ENCODE measurements around the gene NXNL2.
A peak's percentile ranks its signal among the peaks of the same experiment; 100 is the strongest.

NXNL2 gene

DNA sequence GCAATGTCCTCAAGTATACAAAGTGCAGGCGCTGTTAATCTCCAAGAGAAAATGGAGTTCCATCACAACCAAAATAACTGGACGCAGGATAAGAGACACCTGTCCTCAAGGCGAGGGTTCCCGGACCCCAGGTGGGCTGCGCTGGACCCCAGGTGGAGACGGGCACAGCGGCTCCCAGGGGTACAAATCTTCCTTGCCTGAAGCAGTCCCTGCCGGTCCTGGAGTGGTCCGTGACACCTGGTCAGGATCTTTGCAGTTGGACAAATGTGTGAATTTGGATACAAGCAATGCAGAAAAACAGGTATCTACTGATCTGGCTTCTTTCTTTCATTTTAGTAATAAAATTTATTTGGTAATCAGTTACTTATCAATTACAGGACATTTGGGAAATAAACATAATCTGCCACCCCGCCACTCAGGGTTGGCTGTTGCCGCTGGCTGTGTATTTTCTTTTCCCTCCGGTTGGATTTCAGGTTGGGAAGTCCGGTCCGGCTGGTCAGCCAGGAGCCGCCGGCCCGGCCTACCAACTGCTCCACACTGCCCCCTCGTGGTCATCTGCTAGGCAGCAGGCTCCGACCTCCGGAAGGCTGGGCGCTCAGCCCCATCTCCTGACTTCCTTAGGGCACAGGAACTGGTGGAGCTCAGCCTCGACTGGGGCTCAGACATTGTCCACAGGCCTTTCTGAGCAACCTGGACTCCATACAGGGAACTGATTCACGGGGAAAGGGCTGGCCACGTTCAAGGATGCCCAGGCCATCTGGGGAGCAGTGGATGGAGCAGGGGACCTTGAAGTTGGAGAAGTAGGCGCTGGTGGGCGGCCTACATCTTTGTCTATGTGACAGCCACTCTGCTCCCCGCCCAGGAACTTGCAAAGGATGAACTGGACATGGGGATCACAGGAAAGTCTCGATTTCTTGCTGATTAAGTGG, 43.4 kb downstream of the NXNL2 start:
- DNase-seq, result peak; percentile 83 to 93 (median 92)

DNA sequence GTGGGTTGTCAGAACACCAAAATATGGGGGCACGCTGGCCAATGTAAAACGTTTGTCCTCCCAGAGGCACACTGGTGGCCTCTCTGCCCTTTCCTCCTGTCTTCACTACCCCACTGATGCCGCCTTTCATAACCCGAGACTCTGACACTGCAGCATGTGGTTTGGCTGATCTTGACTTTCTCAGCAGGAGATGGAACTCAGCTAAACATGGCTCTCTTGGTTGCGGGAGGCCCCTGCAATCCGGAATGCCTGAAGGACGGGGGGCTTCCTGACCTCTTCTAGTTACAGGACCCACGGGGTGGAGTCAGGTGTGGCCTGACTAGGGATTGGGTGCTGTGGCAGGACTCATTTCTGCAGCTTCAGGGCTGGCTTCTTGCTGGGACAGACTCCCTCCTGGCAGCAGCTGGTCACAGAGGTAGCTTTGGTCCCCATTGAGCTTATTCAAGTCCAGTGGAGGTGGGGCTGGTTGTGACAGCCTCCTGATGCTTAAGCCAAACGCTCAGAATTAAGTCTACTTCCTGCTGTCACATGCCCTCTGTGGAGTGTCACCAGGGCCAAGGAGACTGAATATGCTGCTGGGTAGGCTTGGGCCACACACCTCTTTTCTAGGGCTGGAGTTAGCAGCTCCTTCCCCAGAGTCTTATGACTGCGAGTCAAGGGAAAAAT, 44.2 kb downstream of the NXNL2 start:
- DNase-seq, result no peak

DNA sequence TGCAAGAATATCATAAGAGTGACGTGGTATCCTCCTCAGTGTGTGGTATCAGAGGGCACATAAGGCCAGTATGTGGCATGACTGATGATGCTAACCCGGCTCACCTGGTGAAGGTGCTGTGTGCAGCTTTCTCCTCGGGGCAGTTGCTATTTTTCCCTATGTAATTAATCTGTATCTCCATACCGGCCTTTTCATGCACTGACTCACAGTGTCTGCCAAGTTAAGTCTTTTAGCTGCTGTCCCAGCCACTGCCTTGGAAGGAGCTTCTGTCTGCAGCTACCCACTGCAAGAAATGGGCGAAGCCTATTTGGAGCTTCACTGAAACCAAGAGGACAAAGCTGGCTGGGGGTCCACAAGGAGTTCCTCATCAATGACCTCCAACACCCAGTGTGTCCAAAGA, 46.0 kb downstream of the NXNL2 start:
- no peak for DNase-seq

DNA sequence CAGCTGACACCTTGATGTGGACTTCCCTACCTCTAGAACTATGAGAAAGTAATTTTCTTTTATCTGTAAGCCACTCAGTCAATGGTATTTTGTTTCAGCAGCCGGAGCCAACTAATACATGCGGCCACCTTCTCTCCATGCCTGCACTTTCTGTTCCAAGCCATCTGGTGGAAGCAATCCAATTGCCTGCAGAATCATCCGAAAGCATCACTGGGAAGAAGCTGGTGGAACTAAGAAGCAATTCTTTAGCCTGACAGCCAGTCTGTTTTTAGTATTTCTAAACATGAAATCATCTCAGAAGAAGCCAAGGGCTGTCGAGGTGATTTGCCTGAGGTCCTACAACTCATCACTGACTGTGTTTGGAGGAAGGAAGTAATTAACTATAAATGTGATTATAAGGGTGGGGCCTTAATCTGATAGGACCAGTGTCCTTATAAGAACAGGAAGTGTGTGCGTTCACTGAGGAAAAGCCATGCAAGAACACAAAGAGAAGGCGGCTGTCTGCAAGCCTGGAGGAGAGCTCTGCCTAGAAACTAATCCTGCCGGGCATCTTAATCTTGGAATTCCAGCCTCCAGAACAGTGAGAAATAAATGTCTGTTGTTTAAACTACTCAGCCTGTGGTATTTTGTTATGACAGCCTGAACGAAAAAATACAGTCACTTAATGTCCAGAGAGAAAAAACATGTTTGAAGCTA, 49.1 kb downstream of the NXNL2 start:
- peak in 2 of 4 experiments; percentile 10 to 14 for DNase-seq

DNA sequence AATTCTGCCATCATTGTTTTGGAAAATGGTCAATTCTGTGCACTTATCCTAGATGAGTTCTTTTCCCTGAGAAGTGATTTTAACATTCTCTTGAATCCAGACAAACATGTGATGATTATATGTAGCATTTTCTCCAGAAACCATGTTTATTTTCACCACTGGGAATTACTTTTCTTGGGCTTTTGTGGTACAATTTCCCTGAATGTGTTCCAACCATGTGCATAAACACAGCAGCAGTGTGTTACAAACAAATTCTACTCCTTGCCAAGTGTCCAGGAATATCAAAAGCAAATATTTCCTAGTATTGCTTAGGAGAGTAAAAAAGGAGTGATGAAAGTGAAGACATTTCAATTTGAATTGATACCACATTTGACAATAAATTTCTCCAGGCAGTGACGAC, 50.4 kb downstream of the NXNL2 start:
- DNase-seq, result no peak

DNA sequence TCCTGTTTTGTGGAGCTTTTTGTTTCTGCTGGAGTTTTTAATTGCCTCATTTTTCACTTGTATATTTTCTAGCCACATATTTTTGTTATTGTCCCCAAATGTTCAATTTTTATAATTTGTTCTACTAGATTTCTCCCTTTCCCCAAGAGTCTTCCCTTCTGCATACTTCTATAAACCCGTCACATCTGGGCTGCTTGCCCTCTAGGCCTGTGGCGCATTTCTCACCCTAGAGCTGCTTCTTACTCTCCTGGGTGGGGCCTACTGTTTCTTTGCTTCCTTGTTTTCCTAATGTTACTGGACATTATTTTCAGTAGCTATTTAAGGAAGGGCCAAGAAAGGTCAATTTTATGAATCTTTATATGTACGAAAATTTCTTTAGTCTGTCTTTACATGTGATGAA, 51.5 kb downstream of the NXNL2 start:
- no peak for DNase-seq

DNA sequence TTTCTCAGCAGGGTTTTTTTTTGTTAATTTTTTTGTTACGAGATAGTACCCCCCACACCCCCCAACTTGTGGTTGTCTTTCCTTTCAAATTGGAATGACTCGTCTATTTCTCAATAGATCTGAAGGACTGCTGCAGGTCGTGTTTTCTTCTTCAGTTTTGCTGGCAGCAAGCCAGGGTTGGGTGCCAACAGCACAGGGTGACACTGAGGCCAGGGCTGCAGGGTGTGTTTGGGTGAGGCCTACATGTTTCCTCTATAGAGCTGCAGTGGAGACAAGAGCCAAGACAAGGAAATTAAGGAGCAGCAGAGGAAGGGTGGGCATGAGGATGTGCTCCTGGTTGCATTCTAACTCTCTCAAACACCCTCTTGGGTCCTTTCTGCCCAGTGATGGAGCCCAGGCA, 52.2 kb downstream of the NXNL2 start:
- no peak for DNase-seq

DNA sequence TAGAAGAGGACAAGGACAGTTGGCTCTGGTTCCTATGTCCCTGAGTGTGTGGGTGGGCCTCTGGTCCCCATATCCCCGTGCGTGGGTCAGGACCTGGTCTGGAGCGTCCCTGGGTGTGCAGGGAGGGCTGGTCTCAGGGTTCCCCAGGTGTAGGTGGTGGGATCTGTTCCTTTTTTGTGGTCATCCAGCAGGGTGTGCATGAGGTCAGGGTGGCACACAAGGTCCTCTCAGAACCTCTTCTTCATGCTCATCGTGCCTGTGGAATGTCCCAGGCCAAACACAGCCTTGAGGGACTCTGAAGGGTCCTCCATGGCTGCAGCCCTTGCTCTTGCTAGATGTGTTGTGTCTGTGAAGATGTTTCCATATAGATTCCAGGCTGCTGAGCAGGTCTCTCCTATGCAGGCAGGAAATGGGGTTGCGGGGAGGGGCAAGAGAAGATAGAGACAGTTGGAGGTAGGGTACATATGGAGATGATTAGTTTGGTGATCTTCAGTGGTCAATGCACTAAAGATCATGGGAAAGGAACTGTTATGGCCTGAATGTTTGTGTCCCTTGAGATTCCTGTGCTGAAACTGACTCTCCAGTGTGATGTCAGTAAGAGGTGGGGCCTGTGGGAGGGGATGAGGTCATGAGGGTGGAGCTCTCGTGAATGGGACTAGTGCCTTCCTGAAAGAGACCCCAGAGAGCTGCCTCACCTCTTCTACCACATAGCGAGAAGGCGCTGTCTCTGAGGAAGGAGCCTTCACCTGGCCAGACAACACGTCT, 53.1 kb downstream of the NXNL2 start:
- no peak for DNase-seq

DNA sequence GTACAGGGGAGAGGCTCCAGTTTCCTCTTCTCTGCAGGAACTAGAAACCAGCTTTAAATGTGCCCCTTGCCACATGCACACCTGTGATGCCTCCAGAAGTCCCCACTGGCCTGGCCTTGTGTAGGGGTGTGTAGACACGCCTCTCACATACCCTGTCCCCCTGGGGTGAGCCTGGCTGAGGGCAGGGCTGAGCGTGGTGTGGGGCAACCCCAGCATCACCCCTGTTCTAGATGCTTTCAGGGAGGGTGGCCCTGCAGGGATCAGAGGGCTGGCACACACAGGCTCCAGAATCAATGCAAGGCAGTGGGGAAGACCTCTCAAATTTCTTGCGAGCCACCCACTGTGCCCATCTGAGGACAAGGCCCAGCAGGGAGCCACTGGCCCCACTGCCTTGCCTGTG, 54.7 kb downstream of the NXNL2 start:
- no peak for DNase-seq

DNA sequence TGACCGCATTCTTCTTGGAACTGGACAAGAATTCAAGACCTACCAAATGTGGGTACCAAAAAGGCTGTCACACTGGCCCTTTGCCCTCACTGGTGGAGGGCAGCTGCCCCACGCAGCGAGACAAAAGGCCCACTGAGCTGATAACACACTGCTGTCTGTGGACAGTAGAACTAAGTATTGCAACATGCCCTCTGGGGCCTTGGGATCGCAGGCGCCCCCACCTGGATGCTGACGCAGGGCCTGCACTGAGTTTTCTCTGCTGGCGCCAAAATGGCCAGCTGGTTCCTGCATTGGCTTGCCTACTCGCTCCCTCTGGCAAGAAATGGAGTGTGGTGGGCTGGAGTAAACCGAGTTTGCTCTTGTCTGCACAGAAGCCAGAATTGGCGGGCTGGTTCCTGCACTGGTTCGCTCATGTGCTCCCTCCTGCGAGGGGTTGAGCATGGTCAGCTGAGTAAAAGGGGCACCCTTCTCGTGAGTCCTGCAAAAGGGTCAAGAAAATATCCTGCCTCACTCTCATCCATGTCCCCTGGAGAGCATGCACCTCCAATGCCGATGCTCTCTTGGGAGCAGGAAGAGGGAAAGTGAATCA, 55.7 kb downstream of the NXNL2 start:
- peak in 2 of 4 experiments; percentile 20 to 45 for DNase-seq

DNA sequence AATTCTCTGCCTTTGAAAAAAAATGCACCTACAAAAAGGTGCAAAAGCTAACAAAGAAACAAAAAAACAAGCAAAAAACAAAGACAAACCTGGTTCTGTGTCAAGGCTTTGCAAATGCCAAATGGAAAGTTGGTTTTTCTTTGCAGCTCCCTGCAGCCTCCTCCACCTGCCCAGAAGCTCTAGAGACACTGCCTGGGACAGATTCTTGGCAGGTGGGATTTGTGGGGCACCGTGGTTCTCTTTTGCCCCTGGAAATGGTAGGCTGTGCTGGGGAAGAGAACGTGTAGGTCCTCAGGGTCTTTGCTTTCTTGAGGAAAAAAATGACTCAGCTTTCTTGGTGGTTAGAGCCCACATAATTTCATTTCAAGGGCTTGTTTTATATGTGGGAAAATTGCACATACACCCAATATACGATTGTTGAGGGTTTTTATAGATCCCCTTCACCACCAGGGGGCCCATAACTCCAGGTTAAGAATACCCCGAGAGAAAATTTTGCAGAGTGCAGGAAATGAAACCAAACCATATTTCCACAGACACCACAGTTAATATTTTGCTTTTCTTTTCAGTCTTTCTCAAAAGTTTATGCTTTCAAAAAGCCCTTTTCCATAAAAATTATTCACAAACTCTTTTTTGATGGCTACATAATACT, 58.7 kb downstream of the NXNL2 start:
- peak; percentile 74 to 90 (median 78) for DNase-seq

All from suppressor macrophage (primary cell).